Psoas muscle (tissue), 8 donors: Measurements from ENCODE around the gene KCNB1. TPM values are rescaled to one million over a fixed set of nuclear protein-coding genes. Genes with fewer than 3 reads are reported as not detected.

ENCODE experiments used
- ATAC-seq, 4 donors: fragments of 200-7000 bp; cut with Tn5 transposase; one replicate each; pipeline ENCODE4 v1.9.1; 2020; ENCODE audit warnings: moderate library complexity in 3 of 4, mild to moderate bottlenecking in 2 of 4
- DNase-seq, 2 donors: peaks; one replicate each; pipeline ENCODE4 v3.0.0-alpha.2; 2020
- H3K27ac ChIP-seq: fragments of 200-600 bp; one replicate; pipeline ENCODE4 v1.8.0; 2022
- H3K27me3 ChIP-seq, 3 donors: fragments of 200-600 bp in 1 of 3; one replicate each; pipeline versions ENCODE4 v1.6.1 to v1.8.0; 2013 to 2022; ENCODE audit warnings: low read length in 2 of 3, mild to moderate bottlenecking in 2 of 3, moderate library complexity in 1 of 3; ENCODE audit not compliant: insufficient read depth in 3 of 3
- H3K36me3 ChIP-seq, 2 donors: fragments of 200-600 bp in 1 of 2; one replicate each; pipeline versions ENCODE4 v1.6.1 to v1.8.0; 2013 to 2022; ENCODE audit warnings: low read depth in 1 of 2, mild to moderate bottlenecking in 1 of 2, moderate library complexity in 1 of 2; ENCODE audit not compliant: insufficient read depth in 1 of 2
- H3K4me1 ChIP-seq: fragments of 200-600 bp; one replicate; pipeline ENCODE4 v1.8.0; 2022
- H3K4me3 ChIP-seq: fragments of 200-600 bp; one replicate; pipeline ENCODE4 v1.8.0; 2022; ENCODE audit warnings: mild to moderate bottlenecking
- H3K9me3 ChIP-seq: fragments of 200-600 bp; one replicate; pipeline ENCODE4 v1.8.0; 2022
- CTCF ChIP-seq: fragments of 200-600 bp; IDR thresholded peaks from one replicate; pipeline ENCODE4 v1.8.0; 2022; ENCODE audit warnings: antibody characterized with exemption
- WGBS, 3 donors: extraction: QIAGEN DNeasy Blood & Tissue Kit; methylation state at CpG; one replicate each; pipeline versions ENCODE4 v1.1.6 to v1.1.7; 2013; 5-methylcytosine and 5-hydroxymethylcytosine counted together
- intact Hi-C, 2 donors: fragments of 100-400 bp; cut with DNase I; formaldehyde crosslinking; loops; one replicate each; pipeline versions ENCODE4 v1.11.0 to v1.14.2; 2022
- polyA plus RNA-seq, 3 donors: library from polyadenylated mRNA; stranded (reverse); fragments of 200-250 nt; gene quantifications; one replicate each; pipeline ENCODE4 v1.2.3, GENCODE V29; 2013
- total RNA-seq, 4 donors: library from RNA; stranded (reverse); fragmentation: NEBNext Ultra II Directional in 2 of 4; extraction: Animal tissue kit (Norgen Biotek cat#: 25700) in 2 of 4; gene quantifications; one replicate each; pipeline versions ENCODE4 v1.2.1 to v1.2.4, GENCODE V29; 2021 to 2023
- donor health status: healthy with polysubstance abuse.
- donor health status: DM: no; HTN: no; CAD: no; lungs with moderate emphysema.
- donor health status: Bipolar disorder and iron deficiency.
- donor health status: healthy.
- donor health status: DM: yes; HTN: yes; CAD: no.
- donor health status: DM: no; HTN: no; CAD: no.
- donor health status: DM: no; HTN: no; CAD: no.
- donor health status: DM: yes; HTN: yes; CAD: no.

Gene KCNB1
- total and polyA plus RNA-seq, 7 donors = 1.8 to 44.0 (median 5.3) TPM

DNA sequence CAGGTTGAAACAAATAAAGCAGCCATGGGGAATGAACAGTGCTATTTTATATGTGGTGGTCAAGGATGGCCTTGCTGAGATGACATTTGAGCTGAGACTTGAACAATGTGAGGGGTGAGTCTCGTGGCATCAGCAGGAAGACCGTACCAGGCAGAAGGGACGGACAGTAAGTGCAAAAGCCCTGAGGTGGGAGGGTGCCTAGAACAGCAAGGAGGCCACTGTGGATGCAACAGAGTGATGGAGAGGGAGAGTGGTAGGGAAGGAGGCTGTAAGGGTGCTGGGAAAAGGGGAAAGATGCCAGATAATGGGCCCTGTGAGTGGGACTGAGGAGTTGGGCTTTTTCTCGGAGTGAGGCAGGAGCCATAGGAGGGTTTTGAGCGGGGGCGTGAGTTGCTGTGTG, 11.5 kb downstream of the KCNB1 start:
- Histone ChIP-seq H3K9me3 (no peaks in the 10 kb centered on the region), H3K27me3 (no peaks in the 10 kb centered on the region), H3K36me3 (no peaks in the 10 kb centered on the region), H3K4me3 (no peak overlapping the region), H3K27ac (no peak overlapping the region), H3K4me1 (no peaks in the 10 kb centered on the region)
- intact Hi-C loops = no loop called here
- no peak for DNase-seq
- 82 to 88% (median 85%) methylated on average over 6 of the region's 6 CpGs for WGBS, 3 donors
- TF ChIP-seq CTCF = no peak
- ATAC-seq = no peak

- H3K27ac ChIP-seq = no peak overlapping the region
- intact Hi-C loops = no loop called here
- no peaks in the 10 kb centered on the region for H3K27me3 ChIP-seq
- WGBS, 3 donors = 56 to 74% (median 74%) methylated on average over 6 of the region's 6 CpGs
- TF ChIP-seq CTCF = no peak
- H3K36me3 ChIP-seq = no peaks in the 10 kb centered on the region
- DNase-seq = no peak
- H3K4me1 ChIP-seq = no peaks in the 10 kb centered on the region
- ATAC-seq = no peak
- H3K9me3 ChIP-seq = no peaks in the 10 kb centered on the region
- H3K4me3 ChIP-seq = no peak overlapping the region
These were observed 13.4 kb downstream of the KCNB1 start for GRCh38 chr20:49469060-49469459.

- Histone ChIP-seq H3K36me3 (no peaks in the 10 kb centered on the region), H3K9me3 (no peaks in the 10 kb centered on the region), H3K27me3 (no peaks in the 10 kb centered on the region), H3K4me3 (no peak overlapping the region), H3K4me1 (no peaks in the 10 kb centered on the region), H3K27ac (no peak overlapping the region)
- intact Hi-C loops = no loop called here
- TF ChIP-seq CTCF = no peak
- no peak for DNase-seq
- no peak for ATAC-seq
- WGBS, 3 donors = 88 to 89% (median 88%) methylated on average over 7 of the region's 7 CpGs
These were observed 14.1 kb downstream of the KCNB1 start for GRCh38 chr20:49468412-49468811.

GRCh38 chr20:49466114-49466912, 16.2 kb downstream of the KCNB1 start:
- no peaks in the 10 kb centered on the region for H3K9me3 ChIP-seq

More at GRCh38 chr20:49466114-49466912, 16.2 kb downstream of the KCNB1 start:
- WGBS, 3 donors = 93 to 94% (median 93%) methylated on average over 8 of the region's 8 CpGs
- DNase-seq (no peak), ATAC-seq (no peak)
- no peak overlapping the region for H3K4me3 ChIP-seq
- no peak for TF ChIP-seq CTCF
- H3K27me3 ChIP-seq = no peaks in the 10 kb centered on the region
- H3K27ac ChIP-seq = no peak overlapping the region
- intact Hi-C loops = no loop called here
- no peaks in the 10 kb centered on the region for H3K4me1 ChIP-seq
- no peaks in the 10 kb centered on the region for H3K36me3 ChIP-seq
